HG03521 (cell line): ENCODE measurements around the gene MXD4.

Experiments used
- ATAC-seq: cut with Tn5 transposase; IDR thresholded peaks from one replicate; pipeline ENCODE4 v1.9.1; 2021; ENCODE audit warnings: mild to moderate bottlenecking, moderate library complexity; ENCODE audit not compliant: unreplicated experiment

The MXD4 gene

GRCh38 chr4:2253160-2254084 lies 8.5 kb downstream of the MXD4 start:
- no peak for ATAC-seq

DNA sequence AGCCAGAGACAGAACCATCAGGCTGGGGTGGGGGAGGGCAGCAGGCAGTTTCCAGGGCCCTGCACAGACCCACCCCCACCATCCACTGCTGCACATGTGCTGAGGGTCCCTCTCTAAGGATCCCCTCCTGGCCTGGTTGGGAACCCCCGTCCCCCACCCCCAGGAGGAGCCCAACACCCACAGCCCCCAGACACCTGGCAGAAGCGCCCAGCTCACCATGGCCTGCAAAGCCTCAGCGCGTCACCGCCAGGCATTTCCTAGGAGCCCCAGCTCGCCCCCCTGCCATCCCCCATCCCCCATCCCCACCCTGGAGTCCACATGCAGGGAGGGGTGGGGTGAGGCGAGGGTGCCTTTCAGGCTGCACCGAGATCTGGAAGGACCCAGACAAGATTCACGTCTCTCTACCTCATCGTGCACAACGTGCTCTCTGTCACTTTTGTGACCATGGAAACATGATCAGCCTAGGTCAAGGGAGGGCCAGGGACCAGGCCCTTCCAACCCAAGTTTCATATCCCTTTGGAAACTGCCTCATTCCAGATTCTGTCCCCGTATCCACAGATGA lies 9.3 kb downstream of the MXD4 start:
- no peak for ATAC-seq

DNA sequence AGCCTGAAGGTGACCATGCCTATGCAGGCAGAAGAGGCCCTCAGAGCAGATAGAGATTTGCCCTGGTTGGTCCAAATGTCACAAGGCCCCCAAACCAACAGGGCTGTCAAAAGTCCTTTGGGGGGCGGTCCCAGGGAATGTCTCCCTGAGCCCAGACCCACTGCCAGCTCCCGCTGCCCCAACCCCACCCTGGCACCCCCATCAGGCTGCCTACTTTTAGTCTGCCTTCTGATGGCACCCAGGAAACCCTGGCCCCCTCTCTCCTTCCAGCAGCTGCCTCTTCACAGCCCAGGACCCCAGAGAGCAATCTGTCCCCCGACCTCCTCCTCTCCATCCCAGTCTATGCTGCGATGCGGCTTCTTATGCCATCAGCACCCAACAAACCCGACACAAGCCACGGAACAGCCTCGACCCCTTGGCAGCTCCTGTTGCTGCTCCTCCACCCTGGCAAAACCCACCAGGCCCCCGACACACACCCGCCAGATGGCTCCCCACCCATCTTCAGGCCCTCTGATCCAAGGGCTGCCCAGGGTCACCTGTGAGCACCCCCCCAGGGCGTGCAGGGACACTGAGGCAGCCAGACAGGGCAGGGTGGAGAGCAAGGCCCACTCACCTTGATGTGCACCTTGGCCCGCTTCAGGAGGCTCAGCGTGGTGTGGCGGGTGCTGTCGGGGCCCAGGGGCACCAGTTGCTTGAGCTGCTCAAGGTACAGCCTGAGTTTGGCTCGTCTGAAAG lies 9.9 kb downstream of the MXD4 start:
- no peak for ATAC-seq

GRCh38 chr4:2251073-2251794 lies 10.7 kb downstream of the MXD4 start:
- no peak for ATAC-seq

- ATAC-seq = no peak
These were observed 11.4 kb downstream of the MXD4 start for GRCh38 chr4:2250357-2251072.

- no peak for ATAC-seq
These were observed 12.2 kb downstream of the MXD4 start for GRCh38 chr4:2249526-2250356.

DNA sequence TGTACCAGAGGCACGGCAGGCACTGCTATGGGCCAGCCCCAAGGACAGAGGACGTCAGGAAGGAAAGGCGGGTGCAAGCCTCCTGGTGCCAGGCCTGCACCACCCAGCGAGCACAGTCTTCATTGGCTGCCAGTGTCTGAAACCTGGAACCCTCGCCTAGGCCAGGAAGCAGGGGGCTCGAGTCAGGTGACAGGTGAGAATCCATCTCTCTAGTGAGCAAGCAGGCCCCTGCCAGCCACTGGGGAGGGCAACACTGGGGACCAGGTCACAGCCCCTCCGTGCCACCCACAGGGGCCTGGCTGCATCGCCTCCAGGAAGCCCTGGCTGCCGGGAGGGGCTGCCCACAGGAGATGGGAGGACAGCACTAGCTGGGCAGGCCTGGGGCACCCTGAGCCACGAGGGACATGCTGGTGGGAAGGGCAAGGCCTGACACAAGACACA lies 13.1 kb downstream of the MXD4 start:
- no peak for ATAC-seq

- no peak for ATAC-seq
These were observed 13.7 kb downstream of the MXD4 start for GRCh38 chr4:2248044-2248780.

GRCh38 chr4:2247128-2248043 lies 14.5 kb downstream of the MXD4 start:
- no peak for ATAC-seq

DNA sequence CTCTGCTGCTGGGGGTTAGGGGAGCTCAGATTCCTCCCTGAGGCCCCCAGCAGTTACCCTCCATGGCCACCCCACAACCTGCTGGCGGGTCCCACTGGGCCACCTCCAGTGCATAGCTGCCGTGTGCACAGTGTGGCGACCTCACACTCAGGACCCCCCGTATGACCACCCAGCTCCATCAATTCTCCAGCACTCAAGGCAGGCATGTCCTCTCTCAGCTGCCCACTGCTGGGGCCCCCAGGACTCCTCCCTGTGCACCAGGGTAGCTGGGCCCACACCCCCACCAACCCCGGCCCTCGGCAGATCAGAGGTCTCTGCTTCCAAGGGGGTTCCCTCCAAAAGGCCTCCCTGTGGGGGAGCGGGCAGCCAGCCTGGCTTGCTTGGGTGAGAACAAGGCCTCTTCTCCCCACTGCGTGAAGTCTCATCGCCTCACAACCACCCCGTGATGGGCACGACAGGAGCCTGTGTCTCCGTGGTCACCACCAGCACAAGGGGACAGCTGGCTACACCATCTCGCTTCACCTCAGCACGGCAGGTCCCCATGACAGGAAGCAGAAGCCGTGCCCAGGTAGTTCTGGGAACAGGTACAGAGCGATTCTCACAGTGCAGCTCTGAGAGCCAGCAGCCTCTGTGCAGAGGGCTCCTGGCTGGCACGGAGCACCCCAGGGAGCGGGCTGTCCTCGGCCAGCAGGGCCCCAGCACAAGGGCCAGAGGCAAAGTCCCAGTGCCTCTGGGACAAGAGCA lies 15.4 kb downstream of the MXD4 start:
- ATAC-seq = no peak

DNA sequence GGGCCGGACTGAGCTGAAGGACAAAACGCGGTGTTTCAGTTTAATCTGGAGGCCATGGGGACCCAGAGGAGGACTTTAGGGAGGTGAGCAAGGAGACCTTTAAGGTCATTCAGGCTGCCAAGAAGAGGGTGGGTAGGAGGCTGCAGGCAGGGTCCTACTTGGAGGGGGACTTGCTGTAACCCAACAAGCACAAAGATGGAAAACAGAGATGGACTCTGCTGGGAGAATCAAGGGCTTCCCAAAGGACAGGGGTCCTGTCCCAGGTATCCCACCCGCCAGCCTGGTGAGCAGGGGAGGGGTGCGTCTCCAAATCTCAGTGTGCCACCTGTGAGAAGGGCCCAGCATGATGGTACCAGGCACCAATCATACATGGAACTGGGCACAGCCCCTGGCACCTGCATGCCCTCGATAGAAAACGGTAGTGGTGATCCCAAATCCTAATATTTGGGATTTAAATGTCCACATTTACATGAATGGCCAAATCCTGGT lies 16.1 kb downstream of the MXD4 start:
- ATAC-seq = no peak

GRCh38 chr4:2245057-2245786 lies 16.7 kb downstream of the MXD4 start:
- ATAC-seq = no peak

- no peak for ATAC-seq
These were observed 18.1 kb downstream of the MXD4 start for GRCh38 chr4:2243681-2244380.

DNA sequence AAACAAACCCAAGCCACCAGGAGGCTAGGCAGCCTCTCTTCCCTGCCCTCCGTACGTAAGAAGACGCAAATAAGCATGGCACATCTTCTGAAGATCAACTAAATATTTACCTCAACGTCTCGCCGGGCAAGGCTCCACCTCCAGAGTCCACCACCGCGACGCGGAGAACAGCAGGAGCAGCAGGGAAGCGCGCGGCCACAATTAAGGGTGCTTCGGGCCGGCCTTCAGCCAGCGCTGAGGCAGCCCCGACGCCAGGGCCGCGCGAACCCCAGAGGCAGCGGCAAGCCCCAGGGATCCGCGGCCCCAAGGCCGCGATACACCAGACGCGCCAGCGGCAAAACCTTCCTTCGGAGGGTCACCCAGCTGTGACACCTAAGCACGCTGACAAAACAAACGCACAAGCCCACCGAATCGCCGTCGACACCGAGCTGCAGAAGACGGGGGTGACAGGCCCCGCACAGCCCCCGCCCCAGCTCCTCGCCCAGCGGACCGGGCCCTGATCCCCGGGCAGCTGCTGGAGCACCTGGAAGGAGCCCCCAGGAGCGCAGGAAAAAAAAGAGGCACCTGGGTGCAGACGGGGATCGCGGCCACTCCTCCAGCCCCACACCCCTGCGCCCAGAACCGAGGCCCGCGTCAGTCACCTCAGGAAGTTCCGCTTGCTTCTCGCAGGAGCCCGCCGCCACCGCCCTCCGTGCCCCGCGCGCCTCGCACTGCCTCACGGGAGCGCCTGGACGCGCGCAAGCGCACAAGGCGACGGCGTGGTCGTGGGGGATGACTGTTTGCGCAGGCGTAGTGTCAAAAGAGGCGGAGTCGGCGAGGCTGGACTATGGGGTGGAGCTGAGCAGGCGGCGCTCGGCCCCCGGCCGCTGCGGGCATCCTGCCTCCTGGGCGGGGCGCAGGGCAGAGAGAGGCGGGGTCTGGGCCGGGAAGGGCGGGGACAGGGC lies 20.2 kb downstream of the MXD4 start, which contains the start of the genes HAUS3 and POLN:
HAUS3 (minus strand) TSS at position 712 of the 944 bp plus-strand sequence. CDS start 1,175 bp downstream, outside the sequence.
POLN (minus strand) TSS at position 712 of the 944 bp plus-strand sequence. CDS start 12,890 bp downstream, outside the sequence.
- ATAC-seq = peak; percentile 91
